ENCODE data around the gene SKIC8.

Gene SKIC8
- total RNA-seq: 15.0 to 42.9 reads per million in 2 donors

GRCh38 chr15:78299101-78299930 is at the start of gene SKIC8:
Gene SKIC8 (minus strand): TSS chr15:78299609. CDS start chr15:78295686, 3,923 bp downstream.
- peak; percentile 82 for DNase-seq

GRCh38 chr15:78347586-78348543 is 48.5 kb upstream of the SKIC8 start:
- no peak for DNase-seq

- no peak for DNase-seq
Measured at GRCh38 chr15:78345396-78346125, 46.2 kb upstream of the SKIC8 start.

GRCh38 chr15:78343276-78344060 is 44.1 kb upstream of the SKIC8 start:
- no peak for DNase-seq

- DNase-seq: no peak
Measured at GRCh38 chr15:78342021-78342420, 42.6 kb upstream of the SKIC8 start.

GRCh38 chr15:78341057-78341987 is 41.9 kb upstream of the SKIC8 start:
- no peak for DNase-seq

- no peak for DNase-seq
Measured at GRCh38 chr15:78340231-78341056, 41.0 kb upstream of the SKIC8 start, which contains the start of gene CRABP1. Gene CRABP1 (plus strand): TSS chr15:78340353. CDS start chr15:78340429, 76 bp downstream.

- no peak for DNase-seq
Measured at GRCh38 chr15:78339559-78339958, 40.1 kb upstream of the SKIC8 start.

GRCh38 chr15:78338781-78339180 is 39.4 kb upstream of the SKIC8 start:
- DNase-seq: no peak

GRCh38 chr15:78335985-78336384 is 36.6 kb upstream of the SKIC8 start:
- DNase-seq: no peak

- no peak for DNase-seq
Measured at GRCh38 chr15:78334845-78335244, 35.4 kb upstream of the SKIC8 start.

GRCh38 chr15:78329625-78330024 is 30.2 kb upstream of the SKIC8 start:
- no peak for DNase-seq

GRCh38 chr15:78327466-78327865 is 28.1 kb upstream of the SKIC8 start:
- no peak for DNase-seq

- no peak for DNase-seq
Measured at GRCh38 chr15:78325092-78325843, 25.9 kb upstream of the SKIC8 start.

- DNase-seq: no peak
Measured at GRCh38 chr15:78324144-78324543, 24.7 kb upstream of the SKIC8 start.

- DNase-seq: no peak
Measured at GRCh38 chr15:78323693-78324092, 24.3 kb upstream of the SKIC8 start.

GRCh38 chr15:78322724-78323521 is 23.5 kb upstream of the SKIC8 start:
- DNase-seq: no peak

- DNase-seq: no peak
Measured at GRCh38 chr15:78322243-78322642, 22.8 kb upstream of the SKIC8 start.

Data from T-helper 9 cell (primary cell).